Measurements from ENCODE around the gene GREM1. TPM values are rescaled to one million over a fixed set of nuclear protein-coding genes. Genes with fewer than 3 reads are reported as not detected.

The GREM1 gene
- total and polyA plus RNA-seq, 2 donors: 0.14 to 0.34 TPM

DNA sequence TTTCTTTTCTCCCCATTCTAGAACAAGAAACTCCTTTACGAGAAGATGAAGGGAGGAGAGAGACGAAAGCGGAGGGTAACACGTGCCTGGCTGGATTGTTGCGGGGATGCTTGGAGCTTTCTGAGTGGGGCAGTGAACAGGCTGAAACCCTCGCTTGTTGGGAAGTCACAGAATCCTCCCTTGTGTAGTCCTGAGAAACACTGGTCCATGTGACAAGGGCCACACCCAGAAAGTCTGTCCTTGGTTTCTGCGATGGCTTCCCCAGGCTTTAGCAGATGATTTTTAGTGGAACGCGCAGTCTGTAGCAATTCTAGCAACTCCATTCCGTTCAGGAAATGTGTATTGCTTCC, 26.1 kb upstream of the GREM1 start:
- WGBS: 96% methylated on average over 10 of the region's 10 CpGs
- H3K9me3 ChIP-seq (ENCODE audit: control insufficient read depth in 2 of 2, insufficient read depth in 1 of 2, low read length in 1 of 2): no peaks in the 10 kb centered on the region
- no peaks in the 10 kb centered on the region for H3K4me1 ChIP-seq (ENCODE audit: control insufficient read depth in 2 of 2, insufficient read depth in 2 of 2, low read length in 2 of 2)
- no peak for DNase-seq (ENCODE audit: low read depth in 6 of 9, low spot score in 9 of 9)
- no peak overlapping the region for H3K4me3 ChIP-seq (ENCODE audit: low read length in 2 of 2)
- H3K27me3 ChIP-seq (ENCODE audit: control insufficient read depth in 2 of 2, insufficient read depth in 1 of 2, low read length in 1 of 2): no peaks in the 10 kb centered on the region
- H3K27ac ChIP-seq (ENCODE audit: low read depth in 1 of 2, low read length in 1 of 2): no peak overlapping the region
- H3K36me3 ChIP-seq (ENCODE audit: control insufficient read depth in 2 of 2, insufficient read depth in 2 of 2, low read length in 1 of 2): no peaks in the 10 kb centered on the region

DNA sequence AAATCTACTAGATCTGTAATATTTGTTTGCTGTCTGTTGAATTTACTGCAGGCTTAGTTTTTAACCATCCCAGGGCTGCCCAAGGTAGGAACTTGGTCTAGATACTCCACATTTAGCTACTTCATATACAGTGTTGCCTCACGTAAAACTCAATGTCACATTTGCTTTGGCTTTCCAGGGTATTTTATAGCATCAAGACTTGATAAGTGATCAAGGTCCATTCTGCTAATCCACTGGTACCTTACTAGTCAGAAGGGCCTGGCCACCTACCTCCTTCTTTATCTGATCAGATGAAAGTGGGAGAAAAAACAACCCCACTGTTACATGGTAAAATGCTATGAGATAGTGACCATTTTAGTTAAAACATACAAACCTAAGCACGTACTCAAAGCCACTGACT, 25.5 kb upstream of the GREM1 start:
- H3K9me3 ChIP-seq (ENCODE audit: control insufficient read depth in 2 of 2, insufficient read depth in 1 of 2, low read length in 1 of 2): no peaks in the 10 kb centered on the region
- H3K27me3 ChIP-seq (ENCODE audit: control insufficient read depth in 2 of 2, insufficient read depth in 1 of 2, low read length in 1 of 2): no peaks in the 10 kb centered on the region
- DNase-seq (ENCODE audit: low read depth in 6 of 9, low spot score in 9 of 9): no peak
- H3K4me3 ChIP-seq (ENCODE audit: low read length in 2 of 2): no peak overlapping the region
- no peak overlapping the region for H3K27ac ChIP-seq (ENCODE audit: low read depth in 1 of 2, low read length in 1 of 2)
- no peaks in the 10 kb centered on the region for H3K4me1 ChIP-seq (ENCODE audit: control insufficient read depth in 2 of 2, insufficient read depth in 2 of 2, low read length in 2 of 2)
- no peaks in the 10 kb centered on the region for H3K36me3 ChIP-seq (ENCODE audit: control insufficient read depth in 2 of 2, insufficient read depth in 2 of 2, low read length in 1 of 2)
- WGBS: 97% methylated on average over 2 of the region's 2 CpGs

DNA sequence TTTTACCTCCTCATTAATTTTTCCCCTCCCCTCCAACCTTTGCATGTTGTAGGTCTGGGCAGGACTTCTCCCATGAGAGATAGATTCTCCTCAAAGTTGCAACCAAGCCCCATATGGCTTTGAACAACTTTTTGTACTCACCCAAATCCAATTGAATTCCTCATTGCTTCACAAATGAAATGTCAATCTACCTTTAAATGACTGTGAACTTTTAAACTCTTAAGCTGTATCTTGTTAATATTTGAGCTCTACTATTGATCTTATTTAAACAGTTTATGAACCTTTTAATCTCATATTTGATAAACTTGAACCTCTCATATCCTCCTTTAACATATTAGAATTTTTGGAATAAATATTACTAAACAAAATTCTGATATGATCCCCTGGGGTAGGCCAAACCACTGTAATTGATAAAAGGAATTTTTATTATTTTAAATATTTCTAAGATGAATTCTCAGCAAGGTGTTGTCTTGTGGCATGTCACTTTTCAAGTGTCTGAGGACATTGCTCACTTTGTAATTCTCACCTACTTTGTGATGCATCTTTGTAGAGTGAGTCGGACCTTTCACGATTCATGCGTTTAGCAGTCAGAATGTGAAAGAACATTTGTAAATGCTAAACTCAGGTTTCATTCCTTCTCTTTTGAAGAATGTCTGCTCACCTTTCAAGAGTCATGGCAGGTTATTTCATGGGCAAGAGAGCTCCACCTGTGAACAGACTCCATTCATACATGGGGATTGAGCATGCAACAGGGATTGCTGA, 23.4 kb upstream of the GREM1 start:
- no peak overlapping the region for H3K27ac ChIP-seq (ENCODE audit: low read depth in 1 of 2, low read length in 1 of 2)
- no peaks in the 10 kb centered on the region for H3K27me3 ChIP-seq (ENCODE audit: control insufficient read depth in 2 of 2, insufficient read depth in 1 of 2, low read length in 1 of 2)
- no peaks in the 10 kb centered on the region for H3K36me3 ChIP-seq (ENCODE audit: control insufficient read depth in 2 of 2, insufficient read depth in 2 of 2, low read length in 1 of 2)
- H3K4me3 ChIP-seq (ENCODE audit: low read length in 2 of 2): no peak overlapping the region
- DNase-seq (ENCODE audit: low read depth in 6 of 9, low spot score in 9 of 9): no peak
- 95% methylated on average over 3 of the region's 3 CpGs for WGBS
- no peaks in the 10 kb centered on the region for H3K9me3 ChIP-seq (ENCODE audit: control insufficient read depth in 2 of 2, insufficient read depth in 1 of 2, low read length in 1 of 2)
- H3K4me1 ChIP-seq (ENCODE audit: control insufficient read depth in 2 of 2, insufficient read depth in 2 of 2, low read length in 2 of 2): no peaks in the 10 kb centered on the region

DNA sequence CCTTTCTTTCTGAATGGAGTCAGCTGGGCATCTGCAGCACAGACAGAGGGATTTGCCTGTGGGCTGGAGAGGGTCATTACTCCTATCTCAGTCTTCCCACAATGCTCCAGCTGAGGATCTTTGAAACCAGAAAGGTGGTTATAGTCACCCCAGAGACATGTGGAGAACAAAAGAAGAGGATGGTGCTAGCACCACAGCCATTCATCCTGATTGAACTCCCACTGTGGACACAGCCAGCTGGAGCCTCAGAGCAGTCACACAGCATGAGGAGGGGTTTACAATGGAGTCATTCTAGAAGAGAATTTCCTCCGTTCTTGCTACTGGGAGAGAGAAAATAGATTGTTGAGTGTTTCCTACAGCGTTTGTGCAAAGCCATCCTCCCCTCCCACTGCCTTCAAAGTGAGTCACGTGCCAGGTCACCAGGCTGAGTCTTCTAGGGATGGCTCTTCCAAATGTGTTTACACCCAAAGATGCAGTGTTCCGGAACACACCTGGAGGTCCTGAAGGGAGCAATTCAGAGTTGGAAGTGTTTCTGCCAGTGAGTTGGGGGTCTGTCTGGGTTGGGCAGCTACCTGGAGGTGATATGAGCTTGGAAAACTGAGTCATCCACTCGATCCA, 18.9 kb upstream of the GREM1 start:
- H3K9me3 ChIP-seq (ENCODE audit: control insufficient read depth in 2 of 2, insufficient read depth in 1 of 2, low read length in 1 of 2): no peaks in the 10 kb centered on the region
- WGBS: 93% methylated on average over 5 of the region's 5 CpGs
- no peaks in the 10 kb centered on the region for H3K36me3 ChIP-seq (ENCODE audit: control insufficient read depth in 2 of 2, insufficient read depth in 2 of 2, low read length in 1 of 2)
- no peak overlapping the region for H3K27ac ChIP-seq (ENCODE audit: low read depth in 1 of 2, low read length in 1 of 2)
- H3K4me1 ChIP-seq (ENCODE audit: control insufficient read depth in 2 of 2, insufficient read depth in 2 of 2, low read length in 2 of 2): no peaks in the 10 kb centered on the region
- DNase-seq (ENCODE audit: low read depth in 6 of 9, low spot score in 9 of 9): no peak
- H3K4me3 ChIP-seq (ENCODE audit: low read length in 2 of 2): no peak overlapping the region
- no peaks in the 10 kb centered on the region for H3K27me3 ChIP-seq (ENCODE audit: control insufficient read depth in 2 of 2, insufficient read depth in 1 of 2, low read length in 1 of 2)

DNA sequence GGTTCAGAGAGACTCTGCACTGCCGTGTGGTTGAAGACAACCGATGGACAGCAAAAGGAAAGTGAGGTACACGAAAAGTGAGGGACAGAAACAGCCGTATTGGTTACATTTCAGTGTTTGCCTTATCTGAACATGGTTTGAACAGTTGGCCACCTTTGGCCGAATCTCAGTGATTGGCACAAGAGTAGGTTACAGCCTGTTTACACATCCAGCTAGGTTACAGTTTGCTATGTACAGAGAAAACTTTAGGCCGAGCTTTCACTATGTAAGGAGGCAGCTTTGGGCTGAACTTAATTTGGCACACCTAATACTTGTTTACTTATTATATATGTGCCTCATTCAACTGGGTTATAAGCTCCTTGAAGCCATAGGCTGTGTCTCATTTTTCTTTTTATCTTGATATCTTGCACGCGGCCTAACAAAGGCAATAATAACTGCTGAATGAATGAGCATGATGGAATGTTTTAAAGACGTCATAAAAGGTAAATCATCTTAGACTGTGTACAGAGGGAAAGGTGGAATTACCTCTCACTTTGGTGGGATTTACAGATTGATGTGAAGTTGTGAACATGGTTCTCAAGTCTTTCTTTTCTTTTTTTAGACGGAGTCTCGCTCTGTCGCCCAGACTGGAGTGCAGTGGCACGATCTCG, 17.2 kb upstream of the GREM1 start:
- Histone ChIP-seq H3K27ac (ENCODE audit: low read depth in 1 of 2, low read length in 1 of 2) (no peak overlapping the region), H3K4me1 (ENCODE audit: control insufficient read depth in 2 of 2, insufficient read depth in 2 of 2, low read length in 2 of 2) (no peaks in the 10 kb centered on the region), H3K27me3 (ENCODE audit: control insufficient read depth in 2 of 2, insufficient read depth in 1 of 2, low read length in 1 of 2) (no peaks in the 10 kb centered on the region), H3K36me3 (ENCODE audit: control insufficient read depth in 2 of 2, insufficient read depth in 2 of 2, low read length in 1 of 2) (no peaks in the 10 kb centered on the region), H3K4me3 (ENCODE audit: low read length in 2 of 2) (no peak overlapping the region), H3K9me3 (ENCODE audit: control insufficient read depth in 2 of 2, insufficient read depth in 1 of 2, low read length in 1 of 2) (no peaks in the 10 kb centered on the region)
- DNase-seq (ENCODE audit: low read depth in 6 of 9, low spot score in 9 of 9): no peak
- WGBS: 95% methylated on average over 14 of the region's 14 CpGs

DNA sequence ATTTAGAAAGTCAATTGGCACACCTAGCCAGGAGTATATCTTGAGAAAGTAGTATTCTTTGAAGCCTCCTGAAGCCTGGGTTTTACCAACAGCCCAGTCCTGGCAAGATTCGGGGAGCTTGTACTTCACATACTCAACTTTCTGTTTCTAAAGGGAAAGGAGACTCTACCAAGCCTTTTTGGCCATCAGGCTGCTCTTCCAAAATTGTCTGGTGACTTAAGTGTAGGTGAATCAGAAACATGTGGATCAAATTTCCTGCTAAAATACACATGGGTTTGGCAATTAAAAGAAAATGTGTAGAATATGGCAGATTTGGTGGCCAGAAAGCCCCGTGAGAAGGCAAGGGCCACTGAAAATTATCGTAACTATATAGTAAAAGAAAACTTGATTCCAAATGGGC, 15.9 kb upstream of the GREM1 start:
- no peaks in the 10 kb centered on the region for H3K9me3 ChIP-seq (ENCODE audit: control insufficient read depth in 2 of 2, insufficient read depth in 1 of 2, low read length in 1 of 2)
- no peaks in the 10 kb centered on the region for H3K27me3 ChIP-seq (ENCODE audit: control insufficient read depth in 2 of 2, insufficient read depth in 1 of 2, low read length in 1 of 2)
- H3K4me1 ChIP-seq (ENCODE audit: control insufficient read depth in 2 of 2, insufficient read depth in 2 of 2, low read length in 2 of 2): no peaks in the 10 kb centered on the region
- H3K36me3 ChIP-seq (ENCODE audit: control insufficient read depth in 2 of 2, insufficient read depth in 2 of 2, low read length in 1 of 2): no peaks in the 10 kb centered on the region
- H3K4me3 ChIP-seq (ENCODE audit: low read length in 2 of 2): no peak overlapping the region
- no peak for DNase-seq (ENCODE audit: low read depth in 6 of 9, low spot score in 9 of 9)
- WGBS: 64% methylated on average over 3 of the region's 3 CpGs
- no peak overlapping the region for H3K27ac ChIP-seq (ENCODE audit: low read depth in 1 of 2, low read length in 1 of 2)

DNA sequence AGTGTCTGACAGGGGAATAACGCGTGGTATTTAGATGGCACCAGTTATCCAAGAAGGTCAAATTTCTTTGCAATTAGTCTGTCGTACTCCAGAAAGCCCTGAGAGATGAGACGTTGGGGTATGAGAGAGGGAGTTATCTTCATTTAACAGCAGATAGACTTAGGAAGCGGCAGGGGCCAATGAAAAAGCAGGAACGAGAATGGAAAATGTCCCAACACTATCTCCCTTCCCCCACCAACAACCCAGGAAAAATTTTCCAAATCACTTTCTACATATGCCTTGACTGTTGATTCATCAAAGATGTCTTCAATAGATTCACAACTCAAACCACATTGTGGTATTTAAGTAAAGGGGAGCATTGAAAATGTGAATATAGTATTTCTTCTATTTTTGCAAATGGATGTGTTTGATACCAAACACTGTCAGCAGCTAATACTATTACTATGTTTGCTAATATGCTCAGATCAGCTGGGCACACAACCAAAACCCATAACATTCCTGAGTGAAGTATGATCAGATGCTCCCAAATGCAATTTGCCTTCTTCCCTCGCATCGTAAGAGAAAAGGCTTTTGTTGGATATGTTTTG, 13.3 kb upstream of the GREM1 start:
- H3K9me3 ChIP-seq (ENCODE audit: control insufficient read depth in 2 of 2, insufficient read depth in 1 of 2, low read length in 1 of 2): no peaks in the 10 kb centered on the region
- no peaks in the 10 kb centered on the region for H3K36me3 ChIP-seq (ENCODE audit: control insufficient read depth in 2 of 2, insufficient read depth in 2 of 2, low read length in 1 of 2)
- WGBS: 91% methylated on average over 8 of the region's 8 CpGs
- DNase-seq (ENCODE audit: low read depth in 6 of 9, low spot score in 9 of 9): no peak
- no peak overlapping the region for H3K27ac ChIP-seq (ENCODE audit: low read depth in 1 of 2, low read length in 1 of 2)
- H3K4me1 ChIP-seq (ENCODE audit: control insufficient read depth in 2 of 2, insufficient read depth in 2 of 2, low read length in 2 of 2): no peaks in the 10 kb centered on the region
- H3K4me3 ChIP-seq (ENCODE audit: low read length in 2 of 2): no peak overlapping the region
- peaks cover 0 to 2% of the 10 kb centered on the region in 2 donors for H3K27me3 ChIP-seq (ENCODE audit: control insufficient read depth in 2 of 2, insufficient read depth in 1 of 2, low read length in 1 of 2)

DNA sequence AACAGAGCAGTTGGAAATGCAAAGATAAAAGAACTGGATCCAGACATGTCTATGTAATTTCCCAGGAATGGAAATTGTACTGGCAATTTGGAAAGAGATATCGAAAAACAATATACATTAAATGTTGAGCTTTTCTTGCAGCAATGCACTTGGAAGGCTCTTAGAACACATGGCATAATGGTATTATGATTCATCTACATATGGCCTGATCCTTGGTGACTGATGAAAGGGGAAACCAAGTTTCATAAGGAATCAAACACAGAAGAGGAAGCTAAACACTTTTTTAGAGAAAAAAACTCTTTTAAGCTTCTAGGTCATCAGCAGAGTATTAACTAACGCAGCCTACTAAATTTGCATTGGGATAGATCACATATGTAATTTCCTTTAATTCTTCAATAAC, 12.4 kb upstream of the GREM1 start:
- 96% methylated on average over 2 of the region's 2 CpGs for WGBS
- H3K27me3 ChIP-seq (ENCODE audit: control insufficient read depth in 2 of 2, insufficient read depth in 1 of 2, low read length in 1 of 2): peaks cover 0 to 2% of the 10 kb centered on the region in 2 donors
- H3K27ac ChIP-seq (ENCODE audit: low read depth in 1 of 2, low read length in 1 of 2): no peak overlapping the region
- H3K4me1 ChIP-seq (ENCODE audit: control insufficient read depth in 2 of 2, insufficient read depth in 2 of 2, low read length in 2 of 2): no peaks in the 10 kb centered on the region
- no peaks in the 10 kb centered on the region for H3K36me3 ChIP-seq (ENCODE audit: control insufficient read depth in 2 of 2, insufficient read depth in 2 of 2, low read length in 1 of 2)
- H3K4me3 ChIP-seq (ENCODE audit: low read length in 2 of 2): no peak overlapping the region
- no peaks in the 10 kb centered on the region for H3K9me3 ChIP-seq (ENCODE audit: control insufficient read depth in 2 of 2, insufficient read depth in 1 of 2, low read length in 1 of 2)
- no peak for DNase-seq (ENCODE audit: low read depth in 6 of 9, low spot score in 9 of 9)

DNA sequence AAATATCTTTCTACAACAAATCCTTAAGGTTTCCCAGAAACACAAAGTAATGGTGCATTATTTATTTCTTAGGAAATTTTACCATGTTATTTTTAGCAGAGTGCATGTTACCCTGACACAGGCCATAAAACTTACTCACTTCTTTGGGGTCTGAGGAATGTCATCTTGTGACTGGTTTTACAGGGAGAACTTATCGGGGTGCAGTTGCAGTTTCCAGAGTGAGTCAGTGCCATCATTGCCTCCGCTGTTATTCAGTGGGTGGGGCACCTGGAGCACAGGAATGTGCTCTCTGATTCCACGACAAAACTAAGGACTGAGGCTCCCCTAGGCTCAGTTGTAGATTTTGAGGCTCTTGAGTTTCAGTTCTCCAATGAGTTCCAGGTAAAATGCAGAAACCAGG, 11.1 kb upstream of the GREM1 start:
- Histone ChIP-seq H3K27ac (ENCODE audit: low read depth in 1 of 2, low read length in 1 of 2) (no peak overlapping the region), H3K36me3 (ENCODE audit: control insufficient read depth in 2 of 2, insufficient read depth in 2 of 2, low read length in 1 of 2) (no peaks in the 10 kb centered on the region), H3K4me3 (ENCODE audit: low read length in 2 of 2) (no peak overlapping the region), H3K9me3 (ENCODE audit: control insufficient read depth in 2 of 2, insufficient read depth in 1 of 2, low read length in 1 of 2) (no peaks in the 10 kb centered on the region), H3K27me3 (ENCODE audit: control insufficient read depth in 2 of 2, insufficient read depth in 1 of 2, low read length in 1 of 2) (peaks cover 0 to 2% of the 10 kb centered on the region in 2 donors), H3K4me1 (ENCODE audit: control insufficient read depth in 2 of 2, insufficient read depth in 2 of 2, low read length in 2 of 2) (no peaks in the 10 kb centered on the region)
- WGBS: 95% methylated on average over 3 of the region's 3 CpGs
- no peak for DNase-seq (ENCODE audit: low read depth in 6 of 9, low spot score in 9 of 9)

All from thymus (tissue), 11 donors.